ENCODE data around the gene EDAR.

The EDAR gene

GRCh38 chr2:108993095-108993937, 4.3 kb upstream of the EDAR start:
- TF ChIP-seq SPI1 (IDR thresholded peaks at IDR 0.05; ENCODE audit: borderline replicate concordance, low read depth) (no peak), POLR2AphosphoS5 (IDR thresholded peaks at IDR 0.05; ENCODE audit: low read depth) (no peak), GABPA (IDR thresholded peaks at IDR 0.05; ENCODE audit: low read depth) (no peak)
- TF ChIP-seq, protein P1, sequence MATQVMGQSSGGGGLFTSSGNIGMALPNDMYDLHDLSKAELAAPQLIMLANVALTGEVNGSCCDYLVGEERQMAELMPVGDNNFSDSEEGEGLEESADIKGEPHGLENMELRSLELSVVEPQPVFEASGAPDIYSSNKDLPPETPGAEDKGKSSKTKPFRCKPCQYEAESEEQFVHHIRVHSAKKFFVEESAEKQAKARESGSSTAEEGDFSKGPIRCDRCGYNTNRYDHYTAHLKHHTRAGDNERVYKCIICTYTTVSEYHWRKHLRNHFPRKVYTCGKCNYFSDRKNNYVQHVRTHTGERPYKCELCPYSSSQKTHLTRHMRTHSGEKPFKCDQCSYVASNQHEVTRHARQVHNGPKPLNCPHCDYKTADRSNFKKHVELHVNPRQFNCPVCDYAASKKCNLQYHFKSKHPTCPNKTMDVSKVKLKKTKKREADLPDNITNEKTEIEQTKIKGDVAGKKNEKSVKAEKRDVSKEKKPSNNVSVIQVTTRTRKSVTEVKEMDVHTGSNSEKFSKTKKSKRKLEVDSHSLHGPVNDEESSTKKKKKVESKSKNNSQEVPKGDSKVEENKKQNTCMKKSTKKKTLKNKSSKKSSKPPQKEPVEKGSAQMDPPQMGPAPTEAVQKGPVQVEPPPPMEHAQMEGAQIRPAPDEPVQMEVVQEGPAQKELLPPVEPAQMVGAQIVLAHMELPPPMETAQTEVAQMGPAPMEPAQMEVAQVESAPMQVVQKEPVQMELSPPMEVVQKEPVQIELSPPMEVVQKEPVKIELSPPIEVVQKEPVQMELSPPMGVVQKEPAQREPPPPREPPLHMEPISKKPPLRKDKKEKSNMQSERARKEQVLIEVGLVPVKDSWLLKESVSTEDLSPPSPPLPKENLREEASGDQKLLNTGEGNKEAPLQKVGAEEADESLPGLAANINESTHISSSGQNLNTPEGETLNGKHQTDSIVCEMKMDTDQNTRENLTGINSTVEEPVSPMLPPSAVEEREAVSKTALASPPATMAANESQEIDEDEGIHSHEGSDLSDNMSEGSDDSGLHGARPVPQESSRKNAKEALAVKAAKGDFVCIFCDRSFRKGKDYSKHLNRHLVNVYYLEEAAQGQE (IDR thresholded peaks at IDR 0.05; ENCODE audit: insufficient replicate concordance, low read depth), result no peak
- TF ChIP-seq, protein P2, sequence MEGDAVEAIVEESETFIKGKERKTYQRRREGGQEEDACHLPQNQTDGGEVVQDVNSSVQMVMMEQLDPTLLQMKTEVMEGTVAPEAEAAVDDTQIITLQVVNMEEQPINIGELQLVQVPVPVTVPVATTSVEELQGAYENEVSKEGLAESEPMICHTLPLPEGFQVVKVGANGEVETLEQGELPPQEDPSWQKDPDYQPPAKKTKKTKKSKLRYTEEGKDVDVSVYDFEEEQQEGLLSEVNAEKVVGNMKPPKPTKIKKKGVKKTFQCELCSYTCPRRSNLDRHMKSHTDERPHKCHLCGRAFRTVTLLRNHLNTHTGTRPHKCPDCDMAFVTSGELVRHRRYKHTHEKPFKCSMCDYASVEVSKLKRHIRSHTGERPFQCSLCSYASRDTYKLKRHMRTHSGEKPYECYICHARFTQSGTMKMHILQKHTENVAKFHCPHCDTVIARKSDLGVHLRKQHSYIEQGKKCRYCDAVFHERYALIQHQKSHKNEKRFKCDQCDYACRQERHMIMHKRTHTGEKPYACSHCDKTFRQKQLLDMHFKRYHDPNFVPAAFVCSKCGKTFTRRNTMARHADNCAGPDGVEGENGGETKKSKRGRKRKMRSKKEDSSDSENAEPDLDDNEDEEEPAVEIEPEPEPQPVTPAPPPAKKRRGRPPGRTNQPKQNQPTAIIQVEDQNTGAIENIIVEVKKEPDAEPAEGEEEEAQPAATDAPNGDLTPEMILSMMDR (IDR thresholded peaks at IDR 0.05; ENCODE audit: insufficient read depth, low read length), result no peak
- no peak overlapping the region for H3K4me3 ChIP-seq (replicated peaks; ENCODE audit: insufficient read depth, low read length)
- no peaks in the 10 kb centered on the region for H3K27me3 ChIP-seq (ENCODE audit: insufficient read depth, poor library complexity, severe bottlenecking)
- H3K27ac ChIP-seq (replicated peaks), result no peak overlapping the region
- no peak for DNase-seq (ENCODE audit: low read depth in 1 of 2, low spot score in 1 of 2)

DNA sequence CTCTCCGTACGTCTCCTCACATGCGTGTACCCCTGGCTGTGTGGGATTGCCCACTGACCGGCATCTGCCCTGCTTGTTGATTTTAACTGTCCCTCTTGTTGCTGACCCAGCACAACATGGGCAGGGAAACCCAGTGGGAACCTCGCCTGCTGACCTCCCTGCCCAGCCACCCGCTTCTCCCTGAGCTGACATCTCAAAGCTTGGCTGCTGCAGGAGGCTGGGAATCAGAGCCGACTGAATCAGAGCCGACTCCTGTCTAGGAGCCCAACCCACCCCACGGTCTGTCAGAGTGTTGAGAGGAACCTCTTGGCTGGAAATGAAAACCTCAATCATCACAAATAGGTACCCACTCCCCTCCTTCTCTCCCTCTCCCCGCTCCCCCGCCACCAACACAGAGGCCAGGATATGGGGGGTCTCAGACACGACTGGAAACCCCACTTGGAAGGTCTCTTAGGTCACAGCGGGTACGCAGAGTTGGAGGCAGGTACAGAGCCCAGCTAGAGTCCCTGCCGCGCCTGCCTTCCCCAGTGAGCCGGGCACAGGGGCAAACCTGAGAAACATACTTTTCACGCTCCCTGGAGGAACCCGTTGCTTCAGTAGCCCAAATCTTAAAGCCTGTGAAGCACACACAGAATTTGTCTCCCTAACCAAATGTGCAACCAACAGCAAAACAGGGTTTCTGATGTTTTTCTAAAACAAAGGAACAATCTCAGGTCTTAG, 784 bp downstream of the EDAR start:
- Histone ChIP-seq H3K27me3 (ENCODE audit: insufficient read depth, poor library complexity, severe bottlenecking) (peaks cover 6% of the 10 kb centered on the region), H3K27ac (replicated peaks) (no peak overlapping the region), H3K4me3 (replicated peaks; ENCODE audit: insufficient read depth, low read length) (no peak overlapping the region)
- no peak for DNase-seq (ENCODE audit: low read depth in 1 of 2, low spot score in 1 of 2)
- TF ChIP-seq POLR2AphosphoS5 (IDR thresholded peaks at IDR 0.05; ENCODE audit: low read depth) (no peak), SPI1 (IDR thresholded peaks at IDR 0.05; ENCODE audit: borderline replicate concordance, low read depth) (no peak)
- TF ChIP-seq, protein P2 (IDR thresholded peaks at IDR 0.05; ENCODE audit: insufficient read depth, low read length), result no peak

- no peak overlapping the region for H3K4me3 ChIP-seq (replicated peaks; ENCODE audit: insufficient read depth, low read length)
- no peak for DNase-seq (ENCODE audit: low read depth in 1 of 2, low spot score in 1 of 2)
- TF ChIP-seq GABPA (IDR thresholded peaks at IDR 0.05; ENCODE audit: low read depth) (no peak), SPI1 (IDR thresholded peaks at IDR 0.05; ENCODE audit: borderline replicate concordance, low read depth) (no peak), POLR2AphosphoS5 (IDR thresholded peaks at IDR 0.05; ENCODE audit: low read depth) (no peak)
- TF ChIP-seq, protein P2 (IDR thresholded peaks at IDR 0.05; ENCODE audit: insufficient read depth, low read length), result no peak
- TF ChIP-seq, protein P1 (IDR thresholded peaks at IDR 0.05; ENCODE audit: insufficient replicate concordance, low read depth), result no peak
- H3K27me3 ChIP-seq (ENCODE audit: insufficient read depth, poor library complexity, severe bottlenecking), result peaks cover 6% of the 10 kb centered on the region
- no peak overlapping the region for H3K27ac ChIP-seq (replicated peaks)
Measured at GRCh38 chr2:108986916-108987510, 2.0 kb downstream of the EDAR start.
